Liver (tissue), 9 donors: ENCODE measurements around the gene GRIK2. TPM values are rescaled to one million over a fixed set of nuclear protein-coding genes. Genes with fewer than 3 reads are reported as not detected.

Source experiments
- DNase-seq: peaks from one replicate; pipeline ENCODE4 v3.0.0-alpha.2; 2017; ENCODE audit warnings: low spot score
- H3K27ac ChIP-seq, 2 donors: one replicate each; pipeline ENCODE4 v1.7.0; 2013; ENCODE audit warnings: inconsistent platforms in 2 of 2, low read length in 2 of 2, control low read depth in 1 of 2, low read depth in 1 of 2, mild to moderate bottlenecking in 1 of 2
- H3K27me3 ChIP-seq, 4 donors: one replicate each; pipeline versions ENCODE4 v1.6.1 to v1.7.0; 2013; ENCODE audit warnings: low read length in 3 of 4, inconsistent platforms in 1 of 4, mild to moderate bottlenecking in 1 of 4, moderate library complexity in 1 of 4; ENCODE audit not compliant: control insufficient read depth in 4 of 4, insufficient read depth in 4 of 4
- H3K36me3 ChIP-seq, 4 donors: one replicate each; pipeline versions ENCODE4 v1.6.1 to v1.7.0; 2013; ENCODE audit warnings: low read length in 3 of 4, mild to moderate bottlenecking in 3 of 4, low read depth in 1 of 4, moderate library complexity in 1 of 4; ENCODE audit not compliant: control insufficient read depth in 4 of 4, insufficient read depth in 3 of 4
- H3K4me1 ChIP-seq, 4 donors: one replicate each; pipeline versions ENCODE4 v1.6.1 to v1.7.0; 2013; ENCODE audit warnings: low read length in 3 of 4, mild to moderate bottlenecking in 3 of 4, moderate library complexity in 1 of 4; ENCODE audit not compliant: control insufficient read depth in 4 of 4, insufficient read depth in 4 of 4
- H3K4me3 ChIP-seq, 3 donors: one replicate each; pipeline versions ENCODE4 v1.6.1 to v1.7.0; 2013; ENCODE audit warnings: low read length in 3 of 3, control low read depth in 1 of 3, low read depth in 1 of 3, mild to moderate bottlenecking in 1 of 3
- H3K9ac ChIP-seq, 2 donors: one replicate each; pipeline ENCODE4 v1.7.0; 2013; ENCODE audit warnings: low read length in 2 of 2, mild to moderate bottlenecking in 2 of 2, moderate library complexity in 2 of 2, control low read depth in 1 of 2, low read depth in 1 of 2
- H3K9me3 ChIP-seq, 4 donors: one replicate each; pipeline versions ENCODE4 v1.6.1 to v1.7.0; 2013; ENCODE audit warnings: low read length in 3 of 4; ENCODE audit not compliant: control insufficient read depth in 4 of 4
- ATF3 ChIP-seq: IDR thresholded peaks from 2 replicates; pipeline ENCODE4 v1.6.1; 2016; ENCODE audit warnings: antibody characterized with exemption
- EGR1 ChIP-seq, 2 donors: IDR thresholded peaks; 2 replicates each; pipeline ENCODE4 v1.6.1; 2016 to 2018; ENCODE audit warnings: antibody characterized with exemption in 2 of 2, low read depth in 2 of 2
- FOXA1 ChIP-seq: IDR thresholded peaks from 2 replicates; pipeline ENCODE4 v1.6.1; 2016; ENCODE audit warnings: antibody characterized with exemption
- FOXA2 ChIP-seq: IDR thresholded peaks from 2 replicates; pipeline ENCODE4 v1.6.1; 2016; ENCODE audit warnings: antibody characterized with exemption
- GABPA ChIP-seq, 2 donors: IDR thresholded peaks in 1 of 2; conservative IDR thresholded peaks in 1 of 2; 2 replicates each; pipeline ENCODE4 v1.6.1; 2016; ENCODE audit warnings: antibody characterized with exemption in 2 of 2, mild to moderate bottlenecking in 1 of 2, moderate library complexity in 1 of 2
- JUND ChIP-seq, 2 donors: IDR thresholded peaks; 2 replicates each; pipeline ENCODE4 v1.6.1; 2016; ENCODE audit warnings: antibody characterized with exemption in 2 of 2
- NR2F2 ChIP-seq: IDR thresholded peaks from 2 replicates; pipeline ENCODE4 v1.6.1; 2016; ENCODE audit warnings: antibody characterized with exemption
- RAD21 ChIP-seq, 2 donors: IDR thresholded peaks; 2 replicates each; pipeline ENCODE4 v1.6.1; 2016; ENCODE audit warnings: antibody characterized with exemption in 2 of 2, mild to moderate bottlenecking in 2 of 2
- REST ChIP-seq: IDR thresholded peaks from 2 replicates; pipeline ENCODE4 v1.6.1; 2016; ENCODE audit warnings: antibody characterized with exemption, mild to moderate bottlenecking
- RXRA ChIP-seq, 2 donors: IDR thresholded peaks; 2 replicates each; pipeline ENCODE4 v1.6.1; 2017 to 2018; ENCODE audit warnings: antibody characterized with exemption in 2 of 2, mild to moderate bottlenecking in 1 of 2
- SP1 ChIP-seq: IDR thresholded peaks from 2 replicates; pipeline ENCODE4 v1.6.1; 2018; ENCODE audit warnings: antibody characterized with exemption, mild to moderate bottlenecking
- YY1 ChIP-seq: IDR thresholded peaks from 2 replicates; pipeline ENCODE4 v1.6.1; 2016; ENCODE audit warnings: antibody characterized with exemption, mild to moderate bottlenecking
- whole genome bisulfite sequencing: extraction: QIAGEN DNeasy Blood & Tissue Kit; methylation state at CpG from one replicate; pipeline ENCODE4 v1.1.7; 2013; 5-methylcytosine and 5-hydroxymethylcytosine counted together
- polyA plus RNA-seq, 2 donors: library from polyadenylated mRNA; stranded (reverse) in 1 of 2; unstranded in 1 of 2; fragments of 200-250 nt in 1 of 2; fragments of >200 nt in 1 of 2; fragmentation: Nextera tagmentation in 1 of 2; extraction: Ambion mirVana in 1 of 2; gene quantifications; one replicate each; pipeline versions ENCODE4 v1.2.1 to v1.2.3, GENCODE V29; 2013 to 2015
- total RNA-seq, 2 donors: library from RNA; depleted of rRNA; stranded (reverse); fragments of >200 nt; gene quantifications; one replicate each; pipeline ENCODE4 v1.2.3, GENCODE V29; 2014
- donor health status: healthy.
- donor health status: healthy.
- donor health status: healthy.
- donor health status: healthy.
- donor health status: healthy.

GRIK2 gene
- total and polyA plus RNA-seq, 4 donors, result 0.02 to 0.17 (median 0.05) TPM

- TF ChIP-seq REST, result no peak
- TF ChIP-seq RXRA (IDR thresholded peaks at IDR 0.05), result no peak
- TF ChIP-seq SP1, result no peak
- no peak for TF ChIP-seq RAD21 (IDR thresholded peaks at IDR 0.05)
- no peak for TF ChIP-seq YY1
- TF ChIP-seq NR2F2, result no peak
- TF ChIP-seq FOXA1, result no peak
- TF ChIP-seq EGR1 (IDR thresholded peaks at IDR 0.05; ENCODE audit: low read depth in 2 of 2), result no peak
These were observed 539.2 kb downstream of the GRIK2 start (continued) for GRCh38 chr6:101932704-101933103.

- 92% methylated on average over 1 of the region's 1 CpG for WGBS
- no peak overlapping the region for H3K27ac ChIP-seq
- no peak overlapping the region for H3K4me3 ChIP-seq
- H3K9ac ChIP-seq, result no peak overlapping the region
- H3K27me3 ChIP-seq, result no peaks in the 10 kb centered on the region
- peaks cover 0 to 7% (median 2%) of the 10 kb centered on the region in 4 donors for H3K4me1 ChIP-seq
- TF ChIP-seq GABPA (IDR thresholded peaks at IDR 0.05 in 1 of 2, conservative IDR thresholded peaks at IDR 0.05 in 1 of 2), result no peak
- TF ChIP-seq ATF3, result no peak
- TF ChIP-seq FOXA1, result no peak
- no peaks in the 10 kb centered on the region for H3K36me3 ChIP-seq
- DNase-seq, result no peak
- no peaks in the 10 kb centered on the region for H3K9me3 ChIP-seq
These were observed 542.2 kb downstream of the GRIK2 start for GRCh38 chr6:101935732-101936131.

- no peak for DNase-seq
- 80% methylated on average over 1 of the region's 1 CpG for WGBS
- no peaks in the 10 kb centered on the region for H3K36me3 ChIP-seq
- H3K27ac ChIP-seq, result no peak overlapping the region
- H3K27me3 ChIP-seq, result no peaks in the 10 kb centered on the region
- H3K4me1 ChIP-seq, result peaks cover 0 to 7% (median 2%) of the 10 kb centered on the region in 4 donors
- no peak overlapping the region for H3K9ac ChIP-seq
- no peaks in the 10 kb centered on the region for H3K9me3 ChIP-seq
- no peak overlapping the region for H3K4me3 ChIP-seq
- TF ChIP-seq NR2F2 (no peak), JUND (IDR thresholded peaks at IDR 0.05) (no peak), FOXA2 (no peak), REST (no peak)
These were observed 543.0 kb downstream of the GRIK2 start for GRCh38 chr6:101936516-101936915.
